ENCODE data around the gene PLOD1.

Gene PLOD1

DNA sequence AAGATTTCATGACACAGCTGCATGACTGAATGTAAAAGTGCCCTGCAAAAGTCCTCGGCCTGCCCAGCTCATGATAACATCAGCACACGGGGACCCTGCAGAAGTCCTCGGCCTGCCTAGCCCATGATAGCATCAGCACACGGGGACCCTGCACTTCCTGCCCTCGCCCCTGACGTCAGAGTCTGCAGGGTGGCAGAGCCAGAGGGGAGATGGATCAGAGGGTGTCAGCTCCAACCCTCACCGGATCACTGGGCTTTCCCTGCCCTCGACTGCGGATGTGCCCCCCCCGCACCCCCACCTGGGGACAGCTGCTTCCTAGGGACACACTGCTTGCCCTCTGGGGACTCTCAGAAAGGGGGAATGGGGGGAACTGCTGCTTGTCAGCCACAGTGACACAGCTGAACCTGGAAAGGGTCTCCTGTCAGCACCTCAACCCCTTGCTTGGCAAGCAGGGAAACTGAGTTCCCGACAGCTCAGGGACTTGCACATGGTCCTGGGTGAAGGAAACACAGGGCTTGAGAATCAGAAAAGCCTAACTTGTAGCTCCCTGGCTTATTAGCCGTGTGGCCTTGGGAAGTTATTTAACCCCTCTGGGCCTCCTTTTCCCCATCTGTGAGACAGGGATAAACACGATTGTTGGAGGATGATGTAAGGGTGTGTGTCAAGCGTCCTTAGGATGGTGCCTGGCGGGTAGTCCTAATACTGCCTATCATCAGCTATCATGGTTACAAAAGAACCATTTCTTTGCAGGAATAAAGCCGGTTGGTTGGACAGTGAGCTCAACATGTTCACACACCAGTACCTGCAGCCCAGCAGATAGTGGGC is 76.4 kb downstream of the PLOD1 start:
- DNase-seq, result no peak

DNA sequence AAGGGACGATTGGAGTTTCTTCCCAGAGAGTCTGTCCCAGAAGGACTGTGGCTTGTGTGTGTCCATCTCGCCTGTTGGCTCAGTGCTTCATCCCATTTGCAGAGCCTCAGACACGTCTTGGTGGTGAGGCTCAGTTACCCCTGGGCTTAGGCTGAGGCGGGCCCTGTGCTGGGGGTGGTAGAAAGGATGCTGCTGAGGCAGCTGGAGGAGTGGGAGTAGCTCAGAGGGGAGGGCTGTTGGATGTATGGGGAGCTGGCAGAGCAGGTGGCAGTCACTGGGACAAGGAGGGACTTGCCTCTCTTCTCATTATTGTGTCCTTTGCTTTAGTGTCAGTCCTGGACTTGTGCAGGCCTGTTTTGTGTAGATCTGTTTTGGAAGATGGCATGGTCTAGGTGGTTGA is 77.5 kb downstream of the PLOD1 start:
- no peak for DNase-seq

DNA sequence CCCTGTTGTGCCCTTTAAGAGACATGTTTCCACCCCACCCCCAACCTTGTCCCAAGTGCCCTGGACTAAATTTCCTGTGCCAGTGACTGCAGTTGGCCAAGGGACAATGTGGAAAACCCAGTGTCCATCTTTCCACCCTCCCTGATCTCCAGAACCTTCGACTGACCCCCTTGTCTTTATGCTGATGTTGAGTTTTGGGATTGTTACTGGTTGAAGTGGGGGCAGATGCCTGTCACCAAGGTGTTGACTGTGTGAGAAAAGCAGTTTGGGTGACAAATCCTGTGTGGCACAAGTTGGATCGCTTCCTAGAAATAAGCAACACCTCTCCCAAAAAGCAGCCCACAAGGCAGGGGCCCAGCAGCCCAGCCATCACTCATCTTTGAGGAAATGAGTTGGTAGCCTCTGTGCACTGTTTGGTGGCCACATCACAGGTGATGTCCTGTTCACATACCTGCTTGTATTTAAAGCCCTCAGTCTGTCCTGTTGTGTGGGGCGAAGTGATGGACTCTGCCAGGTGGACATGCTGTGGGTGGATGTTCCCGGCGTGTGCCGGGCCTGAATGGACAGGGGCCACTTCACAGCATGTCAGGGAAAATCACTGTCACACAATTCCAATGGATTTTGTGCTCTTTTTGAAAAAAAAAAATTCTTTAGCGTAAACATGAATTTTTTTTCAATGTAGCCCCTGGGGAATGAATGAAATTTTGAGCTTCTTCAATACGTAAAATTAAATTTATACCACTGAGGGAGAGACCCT is 78.2 kb downstream of the PLOD1 start:
- DNase-seq, result no peak

DNA sequence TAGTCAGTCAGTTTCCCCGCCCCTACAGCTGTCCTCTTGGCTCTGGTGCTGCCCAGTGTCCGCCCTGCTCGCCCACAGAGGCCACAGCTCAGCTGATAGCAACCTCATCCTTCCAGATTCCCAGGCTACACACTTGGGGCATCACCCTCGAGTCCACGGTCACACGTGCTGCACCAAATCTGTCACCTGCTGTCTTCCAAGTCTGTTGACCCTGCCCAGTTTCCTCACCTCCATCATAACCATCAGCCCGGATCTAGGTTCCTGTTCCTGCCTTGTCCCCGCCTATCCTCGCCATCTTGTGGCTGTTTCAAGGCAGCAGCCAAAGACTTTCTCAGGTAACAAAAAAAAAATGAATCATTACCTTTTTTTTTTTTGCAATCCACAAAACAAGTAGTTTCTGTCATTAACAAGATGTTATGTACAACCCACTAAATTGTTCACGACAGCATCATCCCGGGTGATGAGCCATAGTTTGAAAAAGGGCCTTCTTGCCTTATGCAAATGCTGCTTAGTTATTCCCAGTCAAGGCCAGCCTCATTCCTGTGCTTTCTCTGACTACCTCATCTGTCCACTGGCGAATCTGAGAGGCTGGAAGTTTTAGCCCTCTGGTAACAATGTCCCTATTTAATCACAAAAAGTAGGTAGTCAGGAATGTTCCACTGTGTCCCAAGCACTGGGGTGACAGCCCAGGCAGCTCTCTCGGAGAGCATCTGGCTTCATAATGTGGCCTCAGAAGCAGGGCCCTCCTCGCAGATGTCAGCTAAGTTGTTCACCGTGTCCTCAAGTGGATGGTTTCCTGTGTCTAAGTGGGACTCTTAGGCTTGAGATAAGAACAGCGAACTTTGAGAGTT is 79.8 kb downstream of the PLOD1 start:
- no peak for DNase-seq

DNA sequence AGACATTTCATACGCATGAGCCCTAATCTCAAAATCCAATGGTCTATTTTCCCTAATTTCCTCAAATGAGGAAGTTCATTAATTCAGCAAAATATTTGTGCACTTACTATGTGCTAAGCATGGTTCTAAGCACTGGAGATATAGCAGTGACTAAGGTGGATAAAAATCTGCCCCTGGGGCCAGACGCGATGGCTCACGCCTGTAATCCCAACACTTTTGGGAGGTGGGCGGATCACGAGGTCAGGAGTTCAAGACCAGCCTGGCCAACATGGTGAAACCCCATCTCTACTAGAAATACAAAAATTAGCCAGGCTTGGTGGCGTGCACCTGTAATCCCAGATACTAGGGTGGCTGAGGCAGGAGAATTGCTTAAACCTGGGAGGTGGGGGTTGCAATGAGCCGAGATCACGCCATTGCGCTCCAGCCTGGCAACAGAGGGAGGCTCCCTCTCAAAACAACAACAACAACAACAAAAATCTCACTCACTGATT is 80.5 kb downstream of the PLOD1 start:
- DNase-seq, result no peak

DNA sequence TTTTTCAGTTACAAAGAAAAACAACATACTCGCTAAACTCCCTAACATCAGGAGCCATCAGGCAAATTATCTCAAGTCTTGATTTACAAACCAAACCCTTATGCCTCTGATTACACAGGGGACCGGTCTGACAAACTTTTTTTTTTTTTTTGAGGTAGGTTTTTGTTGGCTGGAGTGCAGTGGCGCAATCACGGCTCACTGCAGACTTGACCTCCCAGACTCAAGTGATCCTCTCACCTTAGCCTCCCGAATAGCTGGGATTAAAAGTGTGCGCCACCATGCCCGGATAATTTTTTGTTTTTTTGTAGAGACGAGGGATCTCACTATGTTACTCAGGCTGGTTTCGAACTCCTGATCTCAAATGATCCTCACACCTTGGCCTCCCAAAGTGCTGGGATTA is 81.0 kb downstream of the PLOD1 start:
- no peak for DNase-seq

DNA sequence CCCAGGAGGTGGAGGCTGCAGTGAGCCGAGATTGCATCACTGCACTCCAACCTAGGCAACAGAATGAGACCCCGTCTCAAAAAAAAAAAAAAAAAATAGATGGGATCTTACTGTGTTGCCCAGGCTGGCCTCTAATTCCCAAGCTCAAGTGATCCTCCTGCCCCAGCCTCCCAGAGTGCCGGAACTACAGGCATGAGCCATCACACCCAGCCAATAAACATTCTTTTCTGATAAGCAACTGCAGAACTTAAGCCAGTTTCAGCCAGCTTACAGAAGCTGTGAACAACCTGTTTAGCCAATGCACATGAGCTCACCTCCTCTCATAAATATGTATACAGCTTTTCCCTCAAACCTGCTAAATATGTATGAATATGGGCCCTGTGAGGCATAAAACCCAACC is 81.7 kb downstream of the PLOD1 start:
- DNase-seq, result no peak

DNA sequence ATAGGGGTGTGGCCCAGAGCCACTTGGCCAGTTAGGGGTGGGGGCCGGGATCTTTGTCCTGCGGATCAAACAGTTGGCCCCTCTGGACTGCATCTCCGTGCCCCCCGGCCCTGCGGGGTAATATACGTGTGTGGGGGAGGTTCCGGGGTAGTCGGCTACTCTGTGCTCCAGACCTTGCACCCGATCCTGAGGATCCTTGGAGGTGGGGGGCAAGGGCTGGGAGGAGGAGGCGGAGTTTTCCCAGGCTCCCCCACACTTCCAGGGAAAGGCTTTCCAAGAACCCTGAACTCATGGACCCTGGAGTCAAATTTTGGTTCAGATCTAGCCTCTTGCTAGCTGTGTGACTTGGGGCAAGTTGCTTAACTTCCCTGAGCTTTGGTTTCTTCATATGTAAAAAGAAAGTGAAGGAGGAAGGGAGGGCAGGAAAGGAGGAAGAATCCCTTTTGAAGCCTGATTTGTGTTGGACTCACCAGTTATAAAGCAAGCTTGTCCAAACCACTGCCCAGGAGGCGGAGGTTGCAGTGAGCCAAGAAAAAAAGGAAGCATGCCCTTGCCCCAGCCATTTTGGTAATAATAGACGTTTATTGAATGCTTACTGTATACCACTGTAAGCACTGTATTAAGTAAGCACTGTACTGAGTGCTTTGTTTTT is 85.5 kb downstream of the PLOD1 start:
- no peak for DNase-seq

DNA sequence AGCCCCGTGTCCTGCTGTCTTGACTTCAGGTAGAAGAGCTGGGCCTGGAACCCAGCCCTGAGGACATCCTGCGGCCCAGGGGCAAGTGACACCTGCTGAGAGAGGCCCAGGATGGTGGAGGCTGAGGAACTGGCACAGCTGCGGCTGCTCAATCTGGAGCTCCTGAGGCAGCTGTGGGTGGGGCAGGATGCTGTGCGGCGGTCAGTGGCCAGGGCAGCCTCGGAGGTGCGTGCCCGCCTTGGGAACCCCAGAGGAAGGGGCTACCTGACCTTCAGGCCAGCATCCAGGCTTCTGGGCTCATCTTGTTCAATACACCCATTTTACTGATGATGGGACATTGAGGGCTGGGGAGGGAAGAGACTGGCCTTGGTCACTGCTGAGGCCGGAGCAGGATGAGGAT is 87.1 kb downstream of the PLOD1 start:
- DNase-seq, result no peak

DNA sequence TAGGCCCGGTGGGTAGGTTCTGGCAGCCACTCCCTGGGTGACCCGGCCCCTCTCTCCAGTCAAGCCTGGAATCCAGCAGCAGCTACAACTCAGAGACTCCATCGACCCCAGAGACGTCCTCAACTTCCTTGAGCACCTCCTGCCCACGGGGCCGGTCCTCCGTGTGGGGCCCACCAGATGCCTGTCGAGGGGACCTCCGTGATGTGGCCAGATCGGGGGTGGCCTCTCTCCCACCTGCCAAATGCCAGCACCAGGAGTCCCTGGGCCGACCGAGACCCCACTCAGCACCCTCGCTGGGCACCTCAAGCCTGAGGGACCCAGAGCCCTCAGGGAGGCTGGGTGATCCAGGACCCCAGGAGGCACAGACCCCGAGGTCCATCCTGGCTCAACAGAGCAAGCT is 87.5 kb downstream of the PLOD1 start:
- DNase-seq, result no peak

Measured in activated CD8-positive, alpha-beta memory T cell treated with anti-CD3 and anti-CD28 coated beads for 24 hours (primary cell).